NCI-H2171 treated with DMSO at 0.1 percent for 48 hours (cell line): Measurements from ENCODE around the gene GHITM.
"Not testable (repeated sequence)": the region's sequence is repeated elsewhere in the genome, so short reads cannot be mapped to it uniquely, and the experiment has no call there.

Experiments
- DNase-seq: peaks from one replicate; lab custom pipeline; 2025; lab: John Stamatoyannopoulos, UW

GHITM gene

DNA sequence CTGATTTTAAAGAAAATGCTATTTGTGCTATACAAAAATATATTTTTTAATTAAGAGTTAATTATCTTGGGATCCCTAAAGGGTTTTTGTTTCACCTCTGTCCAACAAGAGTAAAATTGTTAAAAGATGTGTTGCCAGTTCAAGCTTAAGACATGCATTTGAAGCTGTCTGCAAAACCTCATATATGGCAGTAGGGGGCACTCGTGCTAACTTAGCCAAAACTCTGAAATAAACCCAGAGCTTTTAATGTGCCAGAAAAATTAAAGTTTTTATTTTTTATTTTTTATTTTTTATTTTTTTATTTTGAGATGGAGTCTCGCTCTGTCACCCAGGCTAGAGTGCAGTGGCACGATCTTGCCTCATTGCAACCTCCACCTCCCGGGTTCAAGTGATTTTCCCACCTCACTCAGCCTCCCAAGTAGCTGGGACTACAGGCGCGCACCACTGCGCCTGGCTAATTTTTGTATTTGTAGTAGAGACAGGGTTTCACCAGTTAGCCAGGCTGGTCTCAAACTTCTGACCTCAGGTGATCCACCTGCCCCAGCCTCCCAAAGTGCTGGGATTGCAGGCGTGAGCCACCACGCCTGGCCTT lies 8.8 kb downstream of the GHITM start:
- DNase-seq, result peak; percentile 5

GRCh38 chr10:84149854-84150253 lies 10.5 kb downstream of the GHITM start:
- DNase-seq, result no peak

DNA sequence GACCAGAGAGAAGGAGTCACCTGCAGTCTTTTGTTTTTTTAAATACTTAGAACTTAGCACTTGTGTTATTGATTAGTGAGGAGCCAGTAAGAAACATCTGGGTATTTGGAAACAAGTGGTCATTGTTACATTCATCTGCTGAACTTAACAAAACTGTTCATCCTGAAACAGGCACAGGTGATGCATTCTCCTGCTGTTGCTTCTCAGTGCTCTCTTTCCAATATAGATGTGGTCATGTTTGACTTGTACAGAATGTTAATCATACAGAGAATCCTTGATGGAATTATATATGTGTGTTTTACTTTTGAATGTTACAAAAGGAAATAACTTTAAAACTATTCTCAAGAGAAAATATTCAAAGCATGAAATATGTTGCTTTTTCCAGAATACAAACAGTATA lies 13.5 kb downstream of the GHITM start:
- no peak for DNase-seq

DNA sequence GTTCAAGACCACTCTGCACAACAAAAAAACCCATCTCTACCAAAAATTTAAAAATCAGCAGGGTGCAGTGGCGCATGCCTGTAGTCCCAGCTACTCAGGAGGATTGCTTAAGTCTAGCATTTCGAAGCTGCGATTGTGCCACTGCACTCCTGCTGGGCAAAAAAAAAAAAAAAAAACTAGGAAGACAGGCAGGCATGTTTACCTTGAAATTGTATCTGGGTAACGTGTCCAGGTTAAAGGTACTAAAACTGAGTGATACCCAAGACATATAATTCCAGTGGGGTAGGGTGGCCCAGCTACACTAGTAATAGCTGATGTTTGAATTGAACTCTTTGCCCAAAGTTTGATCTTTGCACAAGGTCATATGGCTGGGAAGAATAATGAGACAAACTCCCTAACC lies 16.2 kb downstream of the GHITM start:
- DNase-seq, result no peak

DNA sequence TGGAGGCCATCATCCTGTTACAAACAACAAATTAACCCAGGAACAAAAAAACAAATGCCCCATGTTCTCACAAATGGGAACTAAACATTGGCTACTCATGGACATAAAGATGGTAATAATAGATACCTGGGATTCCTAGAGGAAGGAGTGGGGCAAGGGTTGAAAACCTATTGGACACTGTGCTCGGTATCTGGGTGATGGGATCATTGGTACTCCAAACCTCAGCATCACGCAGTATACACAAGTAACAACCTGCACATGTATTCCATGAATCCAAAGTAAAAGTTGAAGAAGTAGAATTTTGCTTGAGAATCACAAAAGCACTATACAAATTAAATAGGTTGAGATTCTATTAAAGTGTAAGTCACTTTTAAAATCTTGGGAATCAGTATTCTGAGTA lies 16.7 kb downstream of the GHITM start:
- DNase-seq, result no peak

DNA sequence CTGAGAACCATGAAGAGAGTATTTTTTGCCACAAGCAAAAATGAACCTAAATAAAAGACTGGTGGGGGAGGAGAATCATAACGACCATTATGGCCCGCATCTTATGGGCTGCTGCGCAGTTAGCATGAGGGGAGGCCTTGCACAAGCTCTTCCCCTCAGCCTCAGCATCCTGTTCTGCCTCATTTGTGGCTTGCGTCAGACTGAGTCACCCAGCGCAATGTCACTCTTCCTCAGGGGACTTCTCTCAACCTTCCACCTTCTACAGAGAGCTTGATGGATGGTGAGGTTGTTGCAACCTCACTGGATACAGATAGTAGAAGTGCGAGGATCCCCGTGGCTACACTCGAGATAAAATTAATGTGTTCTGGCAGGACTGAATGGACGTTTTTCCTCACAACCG lies 17.5 kb downstream of the GHITM start:
- DNase-seq, result no peak

GRCh38 chr10:84158061-84158460 lies 18.8 kb downstream of the GHITM start:
- DNase-seq, result no peak

DNA sequence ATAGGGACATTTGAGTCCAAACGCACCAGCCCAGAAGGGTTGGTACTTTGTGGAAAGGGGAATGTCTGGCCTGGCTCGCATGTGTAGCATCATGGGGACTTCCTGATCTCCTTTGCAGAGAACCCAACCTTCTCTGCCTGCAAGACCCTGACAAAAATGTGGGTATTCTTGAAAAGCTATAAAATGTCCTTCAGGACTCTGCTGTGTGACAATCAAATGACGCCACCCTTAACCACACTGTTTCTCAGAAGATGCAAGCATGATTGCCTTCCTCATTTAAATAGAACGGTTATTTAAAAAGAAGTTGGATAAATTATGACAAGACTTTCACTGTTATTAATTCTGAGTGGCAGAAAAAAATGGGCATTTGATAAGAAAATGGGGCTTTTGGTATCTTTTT lies 19.2 kb downstream of the GHITM start:
- no peak for DNase-seq

GRCh38 chr10:84159076-84159685 lies 19.9 kb downstream of the GHITM start:
- no peak for DNase-seq

- no peak for DNase-seq
Measured at GRCh38 chr10:84160663-84161362, 21.5 kb downstream of the GHITM start.

- DNase-seq, result no peak
Measured at GRCh38 chr10:84163996-84164395, 24.7 kb downstream of the GHITM start.

GRCh38 chr10:84164442-84164841 lies 25.1 kb downstream of the GHITM start:
- no peak for DNase-seq

DNA sequence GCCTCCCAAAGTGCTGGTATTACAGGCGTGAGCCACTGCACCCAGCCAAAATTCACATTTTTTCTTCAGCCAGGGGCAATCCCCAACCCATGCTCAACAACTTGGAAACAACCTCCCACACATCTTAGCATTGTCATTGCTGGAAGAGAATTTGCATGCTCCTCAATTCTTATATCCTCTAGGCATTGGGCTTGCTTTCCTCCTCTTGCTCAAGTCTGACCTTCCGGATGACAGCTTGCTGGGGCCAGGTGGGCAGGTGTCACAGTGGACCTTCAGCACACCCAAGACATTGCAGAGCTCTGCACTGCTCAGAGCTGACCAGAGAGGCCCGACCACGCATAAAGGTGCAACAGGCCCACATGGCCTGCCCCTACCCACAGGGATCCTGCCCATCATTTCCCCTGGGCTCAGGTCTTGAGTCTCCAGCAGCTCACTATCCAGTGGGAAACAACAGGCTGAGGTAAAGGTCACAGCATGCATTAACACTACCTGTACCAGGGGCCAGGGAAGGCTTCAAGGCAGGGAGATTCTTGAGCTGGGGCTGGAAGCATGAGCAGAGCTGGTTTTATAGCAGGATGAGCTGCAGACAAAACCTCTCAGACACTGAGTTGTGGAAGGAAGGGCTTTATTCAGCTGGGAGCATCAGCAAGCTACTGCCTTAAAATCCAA lies 27.4 kb downstream of the GHITM start:
- no peak for DNase-seq

- not testable (repeated sequence) for DNase-seq
Measured at GRCh38 chr10:84167289-84167653, 28.0 kb downstream of the GHITM start.

GRCh38 chr10:84168382-84168781 lies 29.1 kb downstream of the GHITM start:
- not testable (repeated sequence) for DNase-seq

GRCh38 chr10:84171237-84171636 lies 31.9 kb downstream of the GHITM start:
- DNase-seq, result not testable (repeated sequence)

DNA sequence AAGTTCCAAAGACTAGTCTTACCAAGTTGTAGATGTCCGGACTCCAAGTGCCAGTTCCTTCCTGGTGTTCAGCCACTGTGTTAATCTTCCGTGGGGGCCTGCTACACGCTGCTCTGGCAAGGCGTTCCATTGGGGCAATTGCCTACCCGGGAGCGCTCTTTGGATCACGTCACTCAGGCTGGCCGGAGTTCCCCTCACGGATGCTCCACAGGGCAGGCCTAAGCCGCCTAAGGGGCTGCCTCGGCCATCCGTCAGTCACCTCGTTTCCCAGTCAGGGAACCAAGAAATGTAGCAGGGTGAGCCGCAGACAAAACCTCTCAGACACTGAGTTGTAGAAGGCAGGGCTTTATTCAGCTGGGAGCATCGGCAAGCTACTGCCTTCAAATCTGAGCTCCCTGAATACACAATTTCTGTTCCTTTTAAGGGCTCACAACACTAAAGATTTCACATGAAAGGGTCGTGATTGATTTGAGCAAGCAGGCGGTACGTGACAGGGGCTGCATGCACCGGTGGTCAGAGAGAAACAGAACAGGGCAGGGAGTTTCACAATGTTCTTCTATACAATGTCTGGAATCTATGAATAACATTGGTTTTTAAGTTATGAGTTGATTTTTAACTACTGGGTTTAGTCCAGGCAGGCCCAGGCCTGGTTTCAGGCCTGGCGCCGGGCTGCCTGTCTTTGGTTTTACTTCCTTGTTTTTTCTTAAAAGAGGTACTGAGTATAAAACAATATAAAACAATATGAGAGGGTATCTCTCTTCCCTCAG lies 32.6 kb downstream of the GHITM start:
- DNase-seq, result not testable (repeated sequence)

DNA sequence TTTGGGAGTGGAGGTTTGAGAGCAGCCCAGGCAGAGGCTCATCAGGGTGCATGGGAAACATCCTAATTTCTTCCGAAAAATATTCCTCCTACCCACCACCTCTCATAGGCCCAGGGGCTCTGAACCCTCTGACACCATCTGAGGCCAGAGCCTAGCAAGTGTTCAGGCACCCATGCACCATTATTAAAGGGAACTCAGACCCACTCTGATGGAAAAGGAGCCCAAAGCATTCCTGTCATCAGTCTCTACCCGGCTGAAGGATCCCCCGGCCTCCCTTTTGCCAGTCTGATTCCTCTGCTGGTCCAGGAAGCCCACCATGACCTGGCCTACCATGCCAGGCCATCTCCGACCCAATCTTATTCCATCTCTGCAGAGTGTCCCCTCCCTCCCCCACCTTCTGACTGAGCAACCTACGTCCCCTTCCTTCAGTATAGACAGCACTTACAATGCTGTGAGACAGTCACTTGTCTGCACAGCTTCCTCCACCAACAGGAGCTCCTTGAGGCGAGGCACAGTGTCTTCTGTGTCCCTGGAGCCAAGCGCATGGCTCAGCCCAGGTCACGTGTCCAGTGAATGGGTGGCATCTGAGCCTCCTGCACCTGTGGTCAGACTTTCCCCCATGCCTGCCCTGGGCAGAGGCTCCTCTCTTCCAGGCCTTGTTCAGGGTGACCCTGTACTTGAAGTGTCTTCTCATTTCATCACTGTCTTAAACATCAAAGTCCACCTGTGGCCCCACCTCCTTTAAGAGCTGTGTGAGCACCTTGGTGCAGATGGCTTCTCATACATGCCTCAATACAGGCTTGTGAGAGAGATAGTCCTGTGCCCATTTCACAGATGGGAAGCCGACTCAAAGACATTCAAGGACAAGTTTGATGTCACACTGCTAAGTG lies 33.4 kb downstream of the GHITM start:
- no peak for DNase-seq

- no peak for DNase-seq
Measured at GRCh38 chr10:84173501-84173929, 34.2 kb downstream of the GHITM start, which contains the start of gene GPR15LG. GPR15LG (plus strand) TSS chr10:84173801; CDS start chr10:84173852, 51 bp downstream.

GRCh38 chr10:84175436-84175835 lies 36.1 kb downstream of the GHITM start:
- DNase-seq, result no peak

GRCh38 chr10:84176351-84176750 lies 37.0 kb downstream of the GHITM start:
- no peak for DNase-seq
